ENCODE data around the gene LYPD6B. TPM values are rescaled to one million over a fixed set of nuclear protein-coding genes. Genes with fewer than 3 reads are reported as not detected.

The LYPD6B gene
- total RNA-seq, 5 donors from 2014 or later (not counting 1 experiment from before 2014, with no cell fraction given) = not detected

GRCh38 chr2:149090706-149091105 lies 52.2 kb downstream of the LYPD6B start:
- no peaks in the 10 kb centered on the region for H3K4me1 ChIP-seq (ENCODE audit: control insufficient read depth in 1 of 2, extremely low read depth in 1 of 2, insufficient read depth in 2 of 2, low read length in 2 of 2)
- H3K27me3 ChIP-seq (replicated peaks in 1 of 2; ENCODE audit: control insufficient read depth in 2 of 2, extremely low read depth in 1 of 2, insufficient read depth in 2 of 2, low read length in 1 of 2) = peaks cover 0 to 2% of the 10 kb centered on the region in 2 experiments
- no peak overlapping the region for H3K27ac Mint-ChIP-seq
- no peaks in the 10 kb centered on the region for H3K9me3 ChIP-seq
- no peak overlapping the region for H3K4me3 ChIP-seq (ENCODE audit: control insufficient read depth in 1 of 2, extremely low read depth in 1 of 2, low read length in 1 of 2)
- no peaks in the 10 kb centered on the region for H3K9me3 Mint-ChIP-seq
- POLR2A ChIA-PET = no interaction called here
- CTCF ChIA-PET = no interaction called here
- no peak overlapping the region for H3K4me3 Mint-ChIP-seq
- H3K27ac ChIP-seq (ENCODE audit: low read length) = no peak overlapping the region
- H3K27me3 Mint-ChIP-seq = peaks cover 19 to 40% of the 10 kb centered on the region in 2 donors
- H3K36me3 Mint-ChIP-seq = no peaks in the 10 kb centered on the region
- WGBS (ENCODE audit: insufficient coverage) = 80% methylated on average over 1 of the region's 2 CpGs
- ATAC-seq (replicated peaks in 1 of 4) (no peak), DNase-seq (no peak)
- no peaks in the 10 kb centered on the region for H3K4me1 Mint-ChIP-seq
- no peaks in the 10 kb centered on the region for H3K36me3 ChIP-seq (ENCODE audit: control insufficient read depth in 2 of 2, extremely low read depth in 1 of 2, insufficient read depth in 1 of 2, low read length in 1 of 2)

- ChIA-PET POLR2A (no interaction called here), CTCF (no interaction called here)
- Mint-ChIP-seq H3K9me3 (no peaks in the 10 kb centered on the region), H3K4me3 (no peak overlapping the region), H3K27me3 (peaks cover 21 to 29% of the 10 kb centered on the region in 2 donors), H3K27ac (no peak overlapping the region), H3K36me3 (no peaks in the 10 kb centered on the region), H3K4me1 (no peaks in the 10 kb centered on the region)
- Histone ChIP-seq H3K27me3 (replicated peaks in 1 of 2; ENCODE audit: control insufficient read depth in 2 of 2, extremely low read depth in 1 of 2, insufficient read depth in 2 of 2, low read length in 1 of 2) (peaks cover 0 to 2% of the 10 kb centered on the region in 2 experiments), H3K27ac (ENCODE audit: low read length) (no peak overlapping the region), H3K4me3 (ENCODE audit: control insufficient read depth in 1 of 2, extremely low read depth in 1 of 2, low read length in 1 of 2) (no peak overlapping the region), H3K36me3 (ENCODE audit: control insufficient read depth in 2 of 2, extremely low read depth in 1 of 2, insufficient read depth in 1 of 2, low read length in 1 of 2) (no peaks in the 10 kb centered on the region), H3K9me3 (no peaks in the 10 kb centered on the region), H3K4me1 (ENCODE audit: control insufficient read depth in 1 of 2, extremely low read depth in 1 of 2, insufficient read depth in 2 of 2, low read length in 2 of 2) (no peaks in the 10 kb centered on the region)
- DNase-seq = no peak
- WGBS (ENCODE audit: insufficient coverage) = no CpG with 5 or more reads among the region's 2 CpGs
- ATAC-seq (replicated peaks in 1 of 4) = no peak
Observed at GRCh38 chr2:149093579-149093978, 55.1 kb downstream of the LYPD6B start.

- H3K27ac Mint-ChIP-seq = no peak overlapping the region
- no peak overlapping the region for H3K4me3 ChIP-seq (ENCODE audit: control insufficient read depth in 1 of 2, extremely low read depth in 1 of 2, low read length in 1 of 2)
- no peak overlapping the region for H3K27ac ChIP-seq (ENCODE audit: low read length)
- no peak overlapping the region for H3K4me3 Mint-ChIP-seq
- no peaks in the 10 kb centered on the region for H3K4me1 ChIP-seq (ENCODE audit: control insufficient read depth in 1 of 2, extremely low read depth in 1 of 2, insufficient read depth in 2 of 2, low read length in 2 of 2)
- H3K36me3 Mint-ChIP-seq = no peaks in the 10 kb centered on the region
- H3K27me3 ChIP-seq (replicated peaks in 1 of 2; ENCODE audit: control insufficient read depth in 2 of 2, extremely low read depth in 1 of 2, insufficient read depth in 2 of 2, low read length in 1 of 2) = peaks cover 0 to 2% of the 10 kb centered on the region in 2 experiments
- 100% methylated on average over 1 of the region's 5 CpGs for WGBS (ENCODE audit: insufficient coverage)
- H3K27me3 Mint-ChIP-seq = peaks cover 21 to 29% of the 10 kb centered on the region in 2 donors
- ATAC-seq (replicated peaks in 1 of 4) (no peak), DNase-seq (no peak)
- no peaks in the 10 kb centered on the region for H3K36me3 ChIP-seq (ENCODE audit: control insufficient read depth in 2 of 2, extremely low read depth in 1 of 2, insufficient read depth in 1 of 2, low read length in 1 of 2)
- H3K9me3 Mint-ChIP-seq = no peaks in the 10 kb centered on the region
- POLR2A ChIA-PET = no interaction called here
- H3K4me1 Mint-ChIP-seq = no peaks in the 10 kb centered on the region
- no peaks in the 10 kb centered on the region for H3K9me3 ChIP-seq
- CTCF ChIA-PET = no interaction called here
Observed at GRCh38 chr2:149094217-149095015, 55.9 kb downstream of the LYPD6B start.

- ATAC-seq (replicated peaks in 1 of 4) = no peak
Observed at GRCh38 chr2:149098701-149099100, 60.2 kb downstream of the LYPD6B start.

GRCh38 chr2:149099298-149099697 lies 60.8 kb downstream of the LYPD6B start:
- H3K27me3 Mint-ChIP-seq = peaks cover 8 to 14% of the 10 kb centered on the region in 2 donors
- no peak for ATAC-seq (replicated peaks in 1 of 4)
- 100% methylated on average over 1 of the region's 3 CpGs for WGBS (ENCODE audit: insufficient coverage)
- ChIA-PET CTCF (no interaction called here), POLR2A (no interaction called here)
- no peak overlapping the region for H3K27ac Mint-ChIP-seq
- no peaks in the 10 kb centered on the region for H3K9me3 Mint-ChIP-seq
- H3K27ac ChIP-seq (ENCODE audit: low read length) = no peak overlapping the region
- no peaks in the 10 kb centered on the region for H3K27me3 ChIP-seq (replicated peaks in 1 of 2; ENCODE audit: control insufficient read depth in 2 of 2, extremely low read depth in 1 of 2, insufficient read depth in 2 of 2, low read length in 1 of 2)
- DNase-seq = no peak
- H3K4me3 Mint-ChIP-seq = no peak overlapping the region
- no peaks in the 10 kb centered on the region for H3K36me3 ChIP-seq (ENCODE audit: control insufficient read depth in 2 of 2, extremely low read depth in 1 of 2, insufficient read depth in 1 of 2, low read length in 1 of 2)
- H3K4me3 ChIP-seq (ENCODE audit: control insufficient read depth in 1 of 2, extremely low read depth in 1 of 2, low read length in 1 of 2) = no peak overlapping the region
- no peaks in the 10 kb centered on the region for H3K4me1 Mint-ChIP-seq
- no peaks in the 10 kb centered on the region for H3K9me3 ChIP-seq
- no peaks in the 10 kb centered on the region for H3K36me3 Mint-ChIP-seq
- H3K4me1 ChIP-seq (ENCODE audit: control insufficient read depth in 1 of 2, extremely low read depth in 1 of 2, insufficient read depth in 2 of 2, low read length in 2 of 2) = no peaks in the 10 kb centered on the region

More at GRCh38 chr2:149098701-149099100, 60.2 kb downstream of the LYPD6B start:
- ChIA-PET POLR2A (interaction anchor here in 1 of 2 donors (0.6 kb wide), 1 partner anchor 1022 kb away, joined by 4 read pairs; no protein-coding TSS in a partner anchor), CTCF (no interaction called here)
- H3K4me1 ChIP-seq (ENCODE audit: control insufficient read depth in 1 of 2, extremely low read depth in 1 of 2, insufficient read depth in 2 of 2, low read length in 2 of 2) = no peaks in the 10 kb centered on the region
- no peak for DNase-seq
- H3K9me3 ChIP-seq = no peaks in the 10 kb centered on the region
- no peaks in the 10 kb centered on the region for H3K27me3 ChIP-seq (replicated peaks in 1 of 2; ENCODE audit: control insufficient read depth in 2 of 2, extremely low read depth in 1 of 2, insufficient read depth in 2 of 2, low read length in 1 of 2)
- Mint-ChIP-seq H3K27ac (no peak overlapping the region), H3K36me3 (no peaks in the 10 kb centered on the region), H3K27me3 (peaks cover 12 to 17% of the 10 kb centered on the region in 2 donors), H3K4me3 (no peak overlapping the region), H3K4me1 (no peaks in the 10 kb centered on the region), H3K9me3 (no peaks in the 10 kb centered on the region)
- H3K4me3 ChIP-seq (ENCODE audit: control insufficient read depth in 1 of 2, extremely low read depth in 1 of 2, low read length in 1 of 2) = no peak overlapping the region
- H3K36me3 ChIP-seq (ENCODE audit: control insufficient read depth in 2 of 2, extremely low read depth in 1 of 2, insufficient read depth in 1 of 2, low read length in 1 of 2) = no peaks in the 10 kb centered on the region
- H3K27ac ChIP-seq (ENCODE audit: low read length) = no peak overlapping the region
- WGBS (ENCODE audit: insufficient coverage) = 40% methylated on average over 1 of the region's 2 CpGs

GRCh38 chr2:149100739-149101699 lies 62.5 kb downstream of the LYPD6B start:
- no peak for ATAC-seq (replicated peaks in 1 of 4)
- WGBS (ENCODE audit: insufficient coverage) = 82% methylated on average over 9 of the region's 12 CpGs
- Mint-ChIP-seq H3K4me1 (no peaks in the 10 kb centered on the region), H3K27ac (no peak overlapping the region), H3K4me3 (no peak overlapping the region), H3K27me3 (peaks cover 2 to 6% of the 10 kb centered on the region in 2 donors), H3K36me3 (no peaks in the 10 kb centered on the region), H3K9me3 (peaks cover 0 to 6% (median 5%) of the 10 kb centered on the region in 3 donors)
- no peak for DNase-seq
- no peaks in the 10 kb centered on the region for H3K9me3 ChIP-seq
- H3K36me3 ChIP-seq (ENCODE audit: control insufficient read depth in 2 of 2, extremely low read depth in 1 of 2, insufficient read depth in 1 of 2, low read length in 1 of 2) = no peaks in the 10 kb centered on the region
- no peak overlapping the region for H3K27ac ChIP-seq (ENCODE audit: low read length)
- CTCF ChIA-PET = no interaction called here
- POLR2A ChIA-PET = no interaction called here
- no peak overlapping the region for H3K4me3 ChIP-seq (ENCODE audit: control insufficient read depth in 1 of 2, extremely low read depth in 1 of 2, low read length in 1 of 2)
- H3K4me1 ChIP-seq (ENCODE audit: control insufficient read depth in 1 of 2, extremely low read depth in 1 of 2, insufficient read depth in 2 of 2, low read length in 2 of 2) = no peaks in the 10 kb centered on the region
- no peaks in the 10 kb centered on the region for H3K27me3 ChIP-seq (replicated peaks in 1 of 2; ENCODE audit: control insufficient read depth in 2 of 2, extremely low read depth in 1 of 2, insufficient read depth in 2 of 2, low read length in 1 of 2)

Data from T-cell (primary cell).